Trophoblast cell (in vitro differentiated cells and primary cell): ENCODE measurements around the gene SPATA17.
A peak's percentile ranks its signal among the peaks of the same experiment; 100 is the strongest.

Experiments used
- DNase-seq, 2 donors: peaks; one replicate each; pipeline ENCODE4 v3.0.0-alpha.2; 2016
- H2AFZ ChIP-seq: 2 replicates; pipeline ENCODE4 v1.6.1; 2013; ENCODE audit warnings: low read length, moderate library complexity, mild to moderate bottlenecking; ENCODE audit not compliant: insufficient read depth, poor library complexity
- H2AK5ac ChIP-seq: 2 replicates; pipeline ENCODE4 v1.6.1; 2013; ENCODE audit warnings: mild to moderate bottlenecking, low read length
- H2BK120ac ChIP-seq: 2 replicates; pipeline ENCODE4 v1.6.1; 2013; ENCODE audit warnings: low read length, mild to moderate bottlenecking, moderate library complexity; ENCODE audit not compliant: insufficient read depth, poor library complexity
- H2BK12ac ChIP-seq: 2 replicates; pipeline ENCODE4 v1.6.1; 2013; ENCODE audit warnings: mild to moderate bottlenecking, low read length, moderate library complexity
- H2BK5ac ChIP-seq: 2 replicates; pipeline ENCODE4 v1.6.1; 2013; ENCODE audit warnings: low read length, low read depth, moderate library complexity, mild to moderate bottlenecking; ENCODE audit not compliant: poor library complexity
- H3K14ac ChIP-seq: 2 replicates; pipeline ENCODE4 v1.6.1; 2013; ENCODE audit warnings: mild to moderate bottlenecking, low read length
- H3K18ac ChIP-seq: 2 replicates; pipeline ENCODE4 v1.6.1; 2013; ENCODE audit warnings: mild to moderate bottlenecking, low read length
- H3K23ac ChIP-seq: 2 replicates; pipeline ENCODE4 v1.6.1; 2013; ENCODE audit warnings: low read length
- H3K27ac ChIP-seq: 2 replicates; pipeline ENCODE4 v1.5.1; 2013; ENCODE audit warnings: low read depth, mild to moderate bottlenecking, inconsistent platforms, low read length, moderate library complexity
- H3K27me3 ChIP-seq: 2 replicates; pipeline ENCODE4 v1.6.1; 2013; ENCODE audit warnings: inconsistent platforms, mild to moderate bottlenecking, low read length, moderate library complexity; ENCODE audit not compliant: insufficient read depth
- H3K36me3 ChIP-seq, 2 experiments: 1 replicate in 1 of 2; 2 replicates in 1 of 2; pipeline ENCODE4 v1.6.1; 2013; ENCODE audit warnings: low read length in 2 of 2, mild to moderate bottlenecking in 2 of 2, moderate library complexity in 1 of 2; ENCODE audit not compliant: insufficient read depth in 2 of 2, control insufficient read depth in 1 of 2
- H3K4ac ChIP-seq: 2 replicates; pipeline ENCODE4 v1.6.1; 2013; ENCODE audit warnings: low read depth, mild to moderate bottlenecking, low read length, moderate library complexity
- H3K4me1 ChIP-seq, 2 experiments: 1 replicate in 1 of 2; 2 replicates in 1 of 2; pipeline ENCODE4 v1.6.1; 2013; ENCODE audit warnings: low read length in 2 of 2, mild to moderate bottlenecking in 2 of 2, moderate library complexity in 1 of 2; ENCODE audit not compliant: insufficient read depth in 2 of 2, control insufficient read depth in 1 of 2
- H3K4me2 ChIP-seq: 2 replicates; pipeline ENCODE4 v1.6.1; 2013; ENCODE audit warnings: inconsistent platforms, mild to moderate bottlenecking, low read length, moderate library complexity
- H3K4me3 ChIP-seq: 2 replicates; pipeline ENCODE4 v1.5.1; 2013; ENCODE audit warnings: mild to moderate bottlenecking, low read depth, low read length, inconsistent platforms
- H3K79me1 ChIP-seq: one replicate; pipeline ENCODE4 v1.6.1; 2013; ENCODE audit warnings: low read length
- H3K79me2 ChIP-seq: 2 replicates; pipeline ENCODE4 v1.6.1; 2013; ENCODE audit warnings: low read length, mild to moderate bottlenecking; ENCODE audit not compliant: control insufficient read depth, insufficient read depth, poor library complexity
- H3K9ac ChIP-seq: 2 replicates; pipeline ENCODE4 v1.6.1; 2013; ENCODE audit warnings: mild to moderate bottlenecking, low read length
- H3K9me3 ChIP-seq: 2 replicates; pipeline ENCODE4 v1.6.1; 2013; ENCODE audit warnings: low read depth, mild to moderate bottlenecking, control low read depth, inconsistent platforms, low read length; ENCODE audit not compliant: insufficient read depth
- H4K12ac ChIP-seq: 2 replicates; pipeline ENCODE4 v1.6.1; 2013; ENCODE audit warnings: low read depth, mild to moderate bottlenecking, low read length, moderate library complexity
- H4K8ac ChIP-seq: 2 replicates; pipeline ENCODE4 v1.6.1; 2013; ENCODE audit warnings: low read depth, mild to moderate bottlenecking, low read length, moderate library complexity
- H4K91ac ChIP-seq: one replicate; pipeline ENCODE4 v1.6.1; 2013; ENCODE audit warnings: low read depth, mild to moderate bottlenecking, low read length, moderate library complexity
- WGBS: extraction: QIAGEN DNeasy Blood & Tissue Kit; methylation state at CpG from one replicate; pipeline ENCODE4 v1.1.7; 2013; ENCODE audit warnings: missing lambda C conversion rate; ENCODE audit not compliant: insufficient read length, insufficient coverage; ENCODE audit errors: extremely low coverage; 5-methylcytosine and 5-hydroxymethylcytosine counted together

The SPATA17 gene

GRCh38 chr1:217614200-217614712, 16.9 kb upstream of the SPATA17 start:
- Histone ChIP-seq H3K27ac (no peak overlapping the region), H3K4ac (no peak overlapping the region), H3K9ac (no peak overlapping the region), H3K18ac (no peak overlapping the region), H3K23ac (no peak overlapping the region), H2BK12ac (no peak overlapping the region), H3K4me2 (no peak overlapping the region), H2BK120ac (no peak overlapping the region), H3K27me3 (no peaks in the 10 kb centered on the region), H3K4me3 (no peak overlapping the region), H4K12ac (no peak overlapping the region), H4K91ac (no peak overlapping the region), H3K79me2 (no peaks in the 10 kb centered on the region), H3K79me1 (no peaks in the 10 kb centered on the region), H4K8ac (no peak overlapping the region), H2BK5ac (no peak overlapping the region), H3K4me1 (no peaks in the 10 kb centered on the region), H3K9me3 (no peaks in the 10 kb centered on the region), H3K36me3 (peaks cover 2 to 5% of the 10 kb centered on the region in 2 experiments), H3K14ac (no peak overlapping the region), H2AK5ac (no peak overlapping the region), H2AFZ (no peak overlapping the region)
- no CpG with 5 or more reads among the region's 3 CpGs for WGBS
- DNase-seq: no peak

- Histone ChIP-seq H3K23ac (no peak overlapping the region), H2AFZ (no peak overlapping the region), H3K14ac (no peak overlapping the region), H2BK120ac (no peak overlapping the region), H3K18ac (no peak overlapping the region), H4K91ac (no peak overlapping the region), H4K8ac (no peak overlapping the region), H3K79me2 (no peaks in the 10 kb centered on the region), H2AK5ac (no peak overlapping the region), H3K9me3 (no peaks in the 10 kb centered on the region), H2BK5ac (no peak overlapping the region), H3K9ac (no peak overlapping the region), H3K27me3 (no peaks in the 10 kb centered on the region), H3K36me3 (peaks cover 5 to 6% of the 10 kb centered on the region in 2 experiments), H3K27ac (no peak overlapping the region), H4K12ac (no peak overlapping the region), H3K4me3 (no peak overlapping the region), H3K4ac (no peak overlapping the region), H3K79me1 (no peaks in the 10 kb centered on the region), H3K4me2 (no peak overlapping the region), H2BK12ac (no peak overlapping the region), H3K4me1 (no peaks in the 10 kb centered on the region)
- WGBS: no CpG with 5 or more reads among the region's 1 CpG
- DNase-seq: peak in 1 of 2 donors; percentile 38
Measured at GRCh38 chr1:217617126-217617525, 14.0 kb upstream of the SPATA17 start.

- H3K23ac ChIP-seq: no peak overlapping the region
- H2AFZ ChIP-seq: no peak overlapping the region
- no peaks in the 10 kb centered on the region for H3K9me3 ChIP-seq
- H2BK12ac ChIP-seq: no peak overlapping the region
- no peaks in the 10 kb centered on the region for H3K79me1 ChIP-seq
- H3K36me3 ChIP-seq: peaks cover 5 to 6% of the 10 kb centered on the region in 2 experiments
- no peak for DNase-seq
- no CpG with 5 or more reads among the region's 4 CpGs for WGBS
- no peak overlapping the region for H3K4ac ChIP-seq
- no peak overlapping the region for H3K14ac ChIP-seq
- no peak overlapping the region for H2AK5ac ChIP-seq
- H4K91ac ChIP-seq: no peak overlapping the region
- no peaks in the 10 kb centered on the region for H3K4me1 ChIP-seq
- no peak overlapping the region for H4K12ac ChIP-seq
- no peak overlapping the region for H3K4me2 ChIP-seq
- H3K4me3 ChIP-seq: no peak overlapping the region
- no peaks in the 10 kb centered on the region for H3K27me3 ChIP-seq
- H4K8ac ChIP-seq: no peak overlapping the region
- H3K18ac ChIP-seq: no peak overlapping the region
- H2BK5ac ChIP-seq: no peak overlapping the region
- H3K27ac ChIP-seq: no peak overlapping the region
- no peak overlapping the region for H3K9ac ChIP-seq
- no peaks in the 10 kb centered on the region for H3K79me2 ChIP-seq
- no peak overlapping the region for H2BK120ac ChIP-seq
Measured at GRCh38 chr1:217620814-217621213, 10.3 kb upstream of the SPATA17 start.

- no peak overlapping the region for H2BK120ac ChIP-seq
- no peak overlapping the region for H3K14ac ChIP-seq
- no peak overlapping the region for H3K23ac ChIP-seq
- WGBS: no CpG with 5 or more reads among the region's 3 CpGs
- no peak overlapping the region for H3K4me2 ChIP-seq
- no peak for DNase-seq
- H2AK5ac ChIP-seq: no peak overlapping the region
- H4K91ac ChIP-seq: no peak overlapping the region
- H4K12ac ChIP-seq: no peak overlapping the region
- no peak overlapping the region for H3K4me3 ChIP-seq
- H3K4me1 ChIP-seq: no peaks in the 10 kb centered on the region
- no peak overlapping the region for H3K9ac ChIP-seq
- H2BK5ac ChIP-seq: no peak overlapping the region
- H3K4ac ChIP-seq: no peak overlapping the region
- no peaks in the 10 kb centered on the region for H3K9me3 ChIP-seq
- H3K27ac ChIP-seq: no peak overlapping the region
- H4K8ac ChIP-seq: no peak overlapping the region
- no peaks in the 10 kb centered on the region for H3K27me3 ChIP-seq
- peaks cover 5 to 6% of the 10 kb centered on the region in 2 experiments for H3K36me3 ChIP-seq
- H3K79me2 ChIP-seq: no peaks in the 10 kb centered on the region
- no peak overlapping the region for H2BK12ac ChIP-seq
- no peak overlapping the region for H2AFZ ChIP-seq
- H3K79me1 ChIP-seq: no peaks in the 10 kb centered on the region
- H3K18ac ChIP-seq: no peak overlapping the region
Measured at GRCh38 chr1:217622042-217622441, 9.1 kb upstream of the SPATA17 start.
